ENCODE measurements around the gene TAPT1.
"Not testable (repeated sequence)": the region's sequence is repeated elsewhere in the genome, so short reads cannot be mapped to it uniquely, and the experiment has no call there.

TAPT1 gene

DNA sequence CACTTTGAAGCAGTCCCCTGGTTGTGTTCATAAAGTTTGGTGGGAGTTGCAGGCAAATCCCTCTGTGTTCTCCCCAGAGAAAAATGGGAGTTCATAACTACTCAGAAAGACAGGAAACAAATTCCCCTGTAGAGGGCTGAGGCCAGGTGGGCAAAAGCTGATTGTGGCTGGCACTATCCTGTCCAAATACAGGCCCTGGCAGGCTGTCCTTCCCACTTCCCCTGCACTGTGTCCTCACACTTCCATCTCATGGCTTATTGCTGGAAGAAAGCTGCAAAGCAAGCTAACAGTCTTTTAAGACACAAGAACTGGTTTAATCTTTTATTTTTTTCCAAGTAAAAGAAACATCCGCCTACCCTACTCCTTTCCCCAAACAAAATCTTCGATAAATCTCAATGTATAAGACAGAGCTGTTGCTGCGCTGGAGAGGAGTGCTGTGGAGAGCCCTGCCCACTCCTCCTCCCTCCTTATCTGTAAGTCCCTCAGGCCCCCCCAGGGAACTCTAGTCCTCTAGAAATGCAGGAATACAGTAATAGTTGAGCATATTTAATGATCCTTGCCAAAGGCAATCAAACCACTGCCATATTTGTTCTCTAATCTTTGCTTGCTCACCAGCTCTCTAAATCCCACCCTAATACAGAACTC, 14.0 kb downstream of the TAPT1 start:
- no peak for DNase-seq (ENCODE audit: low spot score)

- no peak for DNase-seq (ENCODE audit: low spot score)
Measured at GRCh38 chr4:16207409-16207808, 18.9 kb downstream of the TAPT1 start.

GRCh38 chr4:16206848-16207247, 19.4 kb downstream of the TAPT1 start:
- no peak for DNase-seq (ENCODE audit: low spot score)

DNA sequence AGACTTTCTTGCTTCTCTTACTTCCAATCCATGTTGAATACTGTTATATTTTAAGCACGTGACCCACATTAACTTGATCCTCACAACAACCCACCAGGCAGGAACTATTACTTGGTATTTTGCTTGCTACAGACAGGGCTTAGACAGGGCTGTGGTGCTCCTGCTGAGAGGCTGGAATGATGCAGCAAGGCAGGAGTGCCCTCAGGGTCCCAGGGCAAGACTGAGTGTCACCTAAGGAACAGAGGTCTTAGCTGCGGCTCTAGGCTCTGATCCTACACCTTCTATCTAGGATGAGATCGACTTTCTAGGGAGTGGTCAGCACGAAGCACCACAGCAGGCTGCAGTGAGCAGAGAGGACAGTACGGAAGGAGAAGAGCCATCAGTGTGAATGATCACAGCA, 20.0 kb downstream of the TAPT1 start:
- no peak for DNase-seq (ENCODE audit: low spot score)

DNA sequence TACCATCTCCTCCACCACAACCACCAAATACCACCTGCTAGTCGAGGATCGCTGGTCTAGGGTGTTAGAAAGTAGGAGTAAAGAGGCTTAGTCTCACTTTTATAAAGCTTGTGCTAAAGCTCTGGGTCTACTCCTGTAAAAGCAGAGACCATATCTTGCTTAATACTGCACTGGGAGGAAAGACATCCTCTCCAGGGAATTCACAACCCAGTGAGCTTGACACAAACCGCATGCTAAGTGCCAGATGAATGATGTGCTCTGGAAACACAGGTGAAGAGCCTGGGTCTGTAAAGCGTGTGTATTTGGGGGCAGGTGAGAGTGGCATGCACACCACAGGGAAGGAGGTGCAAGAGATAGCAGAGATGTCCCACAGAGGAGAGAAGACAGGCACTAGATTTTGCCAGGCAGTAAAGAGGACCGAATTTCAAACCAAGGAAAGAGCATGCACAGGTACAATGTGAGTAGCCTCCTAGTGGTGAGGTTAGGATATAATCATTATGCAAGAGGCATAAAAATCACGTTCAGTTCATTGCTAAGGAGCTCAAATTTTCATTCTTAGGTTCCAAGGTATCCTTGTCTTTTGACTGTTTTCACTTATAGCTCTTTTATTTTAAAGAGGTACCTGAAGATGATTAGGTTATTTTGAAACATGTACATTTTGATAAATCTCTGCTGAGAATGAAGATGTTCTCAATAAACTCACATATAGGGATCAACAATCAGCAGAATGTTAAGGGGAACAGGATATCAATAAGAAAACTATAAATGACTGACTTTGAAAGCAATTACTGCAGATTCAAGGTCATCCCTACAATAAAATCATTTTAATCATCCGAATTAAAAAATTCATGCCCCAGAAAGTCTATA, 20.7 kb downstream of the TAPT1 start:
- peak; percentile 38 for DNase-seq (ENCODE audit: low spot score)

GRCh38 chr4:16204505-16204904, 21.8 kb downstream of the TAPT1 start:
- DNase-seq (ENCODE audit: low spot score), result no peak

DNA sequence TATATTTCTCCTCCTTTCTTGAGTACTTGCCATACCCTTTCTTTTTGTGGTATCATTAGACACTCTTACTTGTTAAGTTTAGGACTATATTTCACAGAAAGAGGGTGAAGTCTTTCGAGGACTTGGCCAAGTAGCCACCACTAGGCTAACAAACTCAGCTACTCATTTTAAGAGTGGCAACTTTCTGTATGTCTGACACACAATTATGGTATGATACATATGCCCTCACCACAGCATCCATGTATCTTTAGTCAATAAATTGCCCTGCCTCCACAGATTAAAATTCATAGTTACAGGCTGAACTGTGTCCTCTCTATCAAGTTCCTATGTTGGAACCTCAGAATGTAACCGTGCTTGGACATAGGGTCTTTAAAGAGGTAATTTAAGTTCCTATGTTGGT, 23.2 kb downstream of the TAPT1 start:
- no peak for DNase-seq (ENCODE audit: low spot score)

GRCh38 chr4:16202598-16202997, 23.7 kb downstream of the TAPT1 start:
- no peak for DNase-seq (ENCODE audit: low spot score)

GRCh38 chr4:16199093-16199492, 27.2 kb downstream of the TAPT1 start:
- no peak for DNase-seq (ENCODE audit: low spot score)

GRCh38 chr4:16197876-16198665, 28.2 kb downstream of the TAPT1 start:
- no peak for DNase-seq (ENCODE audit: low spot score)

- no peak for DNase-seq (ENCODE audit: low spot score)
Measured at GRCh38 chr4:16196482-16197393, 29.5 kb downstream of the TAPT1 start.

GRCh38 chr4:16195209-16195608, 31.1 kb downstream of the TAPT1 start:
- DNase-seq (ENCODE audit: low spot score), result no peak

GRCh38 chr4:16194798-16195197, 31.5 kb downstream of the TAPT1 start:
- not testable (repeated sequence) for DNase-seq (ENCODE audit: low spot score)

- no peak for DNase-seq (ENCODE audit: low spot score)
Measured at GRCh38 chr4:16194214-16194613, 32.1 kb downstream of the TAPT1 start.

- DNase-seq (ENCODE audit: low spot score), result no peak
Measured at GRCh38 chr4:16192631-16193518, 33.4 kb downstream of the TAPT1 start.

DNA sequence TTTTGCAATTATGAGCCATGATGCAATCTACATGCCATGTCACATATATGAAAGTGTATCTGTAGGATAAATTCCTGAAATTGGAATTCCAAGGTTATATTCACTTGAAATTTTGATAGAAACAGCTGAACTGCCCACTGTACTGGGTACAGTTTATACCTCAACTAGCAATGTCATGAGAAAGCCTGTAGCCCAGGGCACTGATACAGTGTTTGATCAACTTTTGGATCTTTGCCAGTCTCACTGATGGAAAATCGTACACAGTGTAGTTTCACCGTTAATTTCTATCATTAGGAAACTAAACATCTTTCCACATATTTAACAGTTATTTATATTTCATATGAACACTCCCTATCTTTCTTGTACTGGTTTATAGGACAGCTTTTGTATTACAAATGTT, 34.2 kb downstream of the TAPT1 start:
- no peak for DNase-seq (ENCODE audit: low spot score)

DNA sequence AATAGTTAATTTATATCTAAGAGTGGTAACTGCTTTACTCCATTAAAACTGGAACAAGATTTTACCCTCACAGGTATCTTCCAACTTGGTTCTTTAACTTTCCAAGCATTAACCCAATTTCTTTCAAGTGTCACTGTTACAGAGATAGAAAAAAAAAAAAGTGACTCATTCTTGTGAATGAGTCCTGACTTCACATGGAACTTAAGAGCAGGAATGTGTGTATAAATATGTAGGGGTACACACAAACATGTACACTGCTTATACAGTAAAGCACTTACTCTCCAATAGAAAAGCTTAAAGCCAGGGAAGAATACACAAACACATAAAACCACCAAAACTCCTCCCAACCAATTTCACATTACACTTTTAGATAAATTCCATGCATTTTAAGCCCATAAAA, 38.8 kb downstream of the TAPT1 start:
- DNase-seq (ENCODE audit: low spot score), result no peak

DNA sequence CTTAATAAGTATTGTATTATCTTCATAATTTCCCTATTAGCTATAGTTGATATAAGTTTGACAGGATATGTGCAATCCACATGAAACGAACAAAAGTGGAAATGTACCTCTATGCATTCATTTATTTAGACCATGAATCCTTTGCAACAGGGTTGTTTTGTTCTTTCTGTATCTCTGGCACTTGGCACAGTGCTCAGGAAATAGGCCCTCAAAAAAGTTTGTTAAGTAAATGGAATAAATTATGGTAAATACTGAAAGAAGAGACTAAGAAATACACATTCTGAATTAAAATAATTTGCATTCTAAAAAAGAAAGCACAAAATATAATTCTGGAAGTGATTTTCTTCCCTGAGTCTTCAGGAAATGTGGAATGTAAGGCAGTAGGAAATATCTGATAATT, 39.3 kb downstream of the TAPT1 start:
- no peak for DNase-seq (ENCODE audit: low spot score)

- DNase-seq (ENCODE audit: low spot score), result no peak
Measured at GRCh38 chr4:16183604-16184003, 42.7 kb downstream of the TAPT1 start.

DNA sequence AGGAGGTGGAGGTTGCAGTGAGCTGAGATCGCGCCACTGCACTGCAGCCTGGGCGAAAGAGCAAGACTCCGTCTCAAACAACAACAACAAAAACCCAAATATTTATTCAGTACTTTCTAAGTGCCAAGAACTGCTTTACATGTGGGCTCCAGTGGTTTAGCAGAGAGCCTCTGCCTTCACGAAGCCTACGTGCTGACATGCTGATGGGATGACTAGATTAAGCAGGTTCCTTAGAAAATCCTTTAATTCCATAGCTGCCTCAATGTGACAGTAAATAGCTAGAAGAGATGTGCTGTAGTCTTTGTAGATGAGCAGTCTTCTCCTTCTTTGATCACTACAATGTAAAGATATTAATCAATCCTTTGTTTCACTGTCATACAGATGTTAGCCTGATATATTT, 49.6 kb downstream of the TAPT1 start:
- DNase-seq (ENCODE audit: low spot score), result no peak

- DNase-seq (ENCODE audit: low spot score), result no peak
Measured at GRCh38 chr4:16171831-16172230, 54.4 kb downstream of the TAPT1 start.
